GM19035 (cell line): ENCODE data around the gene NKX1-1.
"Not testable (repeated sequence)": the region's sequence is repeated elsewhere in the genome, so short reads cannot be mapped to it uniquely, and the experiment has no call there.

Experiments used
- ATAC-seq: cut with Tn5 transposase; IDR thresholded peaks from one replicate; pipeline ENCODE4 v1.9.1; 2021; ENCODE audit not compliant: unreplicated experiment

The NKX1-1 gene

GRCh38 chr4:1375051-1375721 lies 31.1 kb downstream of the NKX1-1 start:
- ATAC-seq = no peak

DNA sequence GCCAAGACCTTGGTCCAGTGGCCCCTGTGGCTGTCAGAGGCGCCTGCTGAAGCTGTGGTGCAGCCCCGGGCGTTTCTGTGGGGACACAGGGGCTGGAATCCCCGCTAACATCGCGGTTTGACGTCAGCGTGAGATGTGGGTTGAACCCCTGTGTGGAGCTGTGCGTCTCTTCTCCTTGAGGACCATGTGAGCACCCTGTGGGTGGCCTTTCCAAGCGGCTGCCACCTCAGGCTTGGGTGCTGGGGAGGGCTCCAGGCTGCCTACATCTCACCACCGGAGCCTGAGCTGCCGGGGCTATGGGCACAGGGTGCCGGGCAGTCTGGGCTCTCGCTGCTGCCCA lies 31.6 kb downstream of the NKX1-1 start:
- no peak for ATAC-seq

DNA sequence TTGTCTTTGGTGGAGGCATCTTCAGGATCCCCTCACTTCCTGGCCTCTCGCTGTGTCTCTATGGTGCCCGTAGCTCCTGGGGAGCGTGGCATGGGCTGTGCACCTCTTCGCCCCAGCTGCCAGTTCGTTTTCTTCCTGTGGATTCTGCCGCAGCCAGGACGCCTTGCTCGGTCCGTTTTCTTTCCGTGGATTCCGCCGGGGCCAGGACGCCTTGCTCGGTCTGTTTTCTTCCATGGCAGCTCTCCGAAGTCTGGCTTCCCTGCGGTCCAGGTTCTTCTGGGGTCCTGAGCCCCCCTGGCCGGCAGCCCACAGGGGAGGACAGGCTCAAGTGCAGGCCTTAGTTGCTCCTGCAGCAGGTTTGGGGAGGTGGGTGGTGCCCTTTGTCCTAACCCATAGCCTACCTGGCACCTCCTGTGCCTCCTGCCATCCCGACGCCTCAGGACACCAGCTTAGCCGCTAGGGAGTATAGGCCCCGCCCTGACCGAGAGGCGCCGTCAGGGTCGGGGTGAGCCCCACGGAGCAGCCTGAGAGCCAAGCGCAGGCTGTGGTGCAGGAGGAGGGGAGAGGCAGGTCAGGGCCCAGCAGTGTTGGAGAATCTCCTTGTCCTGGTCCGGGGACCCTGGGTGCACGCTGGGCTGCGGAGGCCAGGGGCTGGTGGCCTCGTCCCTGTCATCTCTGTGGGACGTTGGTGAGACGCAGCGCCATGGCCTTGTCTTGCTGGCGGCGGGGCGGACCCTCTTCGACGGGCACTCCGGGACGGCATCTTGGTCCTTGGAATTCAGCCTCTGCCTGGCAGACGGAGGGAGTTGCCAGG lies 32.1 kb downstream of the NKX1-1 start:
- no peak for ATAC-seq

GRCh38 chr4:1372576-1372975 lies 33.7 kb downstream of the NKX1-1 start:
- not testable (repeated sequence) for ATAC-seq

GRCh38 chr4:1371176-1372165 lies 34.8 kb downstream of the NKX1-1 start:
- no peak for ATAC-seq

DNA sequence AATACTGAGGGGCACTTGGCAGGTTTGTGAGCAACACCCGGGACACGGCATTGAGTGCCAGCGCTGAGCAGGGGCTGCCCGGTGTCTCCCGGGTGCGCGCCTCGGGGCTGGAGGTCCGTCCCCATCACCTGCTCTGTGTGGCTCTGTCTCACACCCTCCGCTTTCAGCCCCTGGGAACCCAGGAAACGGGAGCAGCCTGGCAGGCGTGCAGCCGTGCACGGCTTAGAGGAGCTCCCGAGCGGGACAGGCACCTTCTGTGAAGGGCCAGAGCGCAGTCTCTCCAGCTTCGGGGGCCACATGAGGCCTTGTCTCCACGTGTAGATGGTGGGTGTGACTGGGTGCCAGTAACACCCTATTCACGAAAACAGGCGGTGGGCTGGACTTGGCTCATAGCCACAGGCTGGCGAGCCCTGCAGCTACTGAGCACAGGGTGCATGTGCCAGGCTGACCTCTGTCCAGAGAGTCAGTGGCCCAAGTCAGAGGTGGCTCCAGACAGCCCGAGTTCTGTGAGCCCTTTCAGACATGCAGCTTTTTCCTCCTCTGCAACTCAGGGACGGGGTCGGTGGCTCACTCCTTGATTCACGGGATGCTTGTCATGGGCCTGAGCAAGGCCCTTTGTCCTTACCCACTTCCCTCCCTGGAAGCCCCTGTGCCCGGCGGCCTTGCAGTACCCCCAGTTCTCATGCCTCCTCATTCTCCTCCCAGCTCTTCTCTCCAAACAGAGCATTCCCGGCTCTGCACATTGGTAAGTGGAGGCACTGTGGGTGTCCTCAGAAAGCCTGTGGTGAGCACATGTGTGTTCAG lies 35.7 kb downstream of the NKX1-1 start:
- no peak for ATAC-seq

DNA sequence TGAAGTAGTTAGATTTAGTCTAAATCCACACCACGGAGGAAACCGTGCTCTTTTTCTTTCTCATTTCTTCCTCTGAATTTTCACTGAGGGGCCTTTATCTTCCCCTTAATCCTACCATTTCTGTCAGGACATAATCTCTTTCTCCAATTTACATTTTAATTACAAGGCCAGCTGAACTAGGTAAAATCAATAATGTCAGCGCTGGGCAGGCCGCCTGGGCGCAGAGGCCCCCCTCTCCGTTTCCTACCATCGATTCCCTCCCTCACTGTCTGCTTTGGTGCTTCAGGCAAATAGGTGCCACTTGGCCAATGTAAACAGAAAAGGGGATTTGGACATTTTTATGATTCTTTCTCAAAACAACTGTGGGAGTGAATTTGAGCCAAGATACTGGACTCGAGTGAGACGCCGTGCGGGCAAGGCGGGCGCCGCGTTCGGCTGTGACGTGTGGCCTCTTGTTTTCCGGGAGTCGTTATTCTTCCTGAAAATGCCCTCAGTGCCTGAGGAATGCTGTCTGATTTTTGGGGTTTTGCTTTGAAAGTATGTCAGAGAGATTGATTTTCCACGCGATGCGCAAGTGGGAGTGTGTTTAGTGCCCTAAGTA lies 36.7 kb downstream of the NKX1-1 start:
- ATAC-seq = no peak

GRCh38 chr4:1369091-1369450 lies 37.2 kb downstream of the NKX1-1 start:
- ATAC-seq = no peak

GRCh38 chr4:1368421-1369090 lies 37.7 kb downstream of the NKX1-1 start:
- ATAC-seq = no peak

GRCh38 chr4:1367936-1368289 lies 38.3 kb downstream of the NKX1-1 start:
- no peak for ATAC-seq

- no peak for ATAC-seq
These were observed 38.9 kb downstream of the NKX1-1 start for GRCh38 chr4:1367230-1367935.

GRCh38 chr4:1366371-1367229 lies 39.6 kb downstream of the NKX1-1 start:
- no peak for ATAC-seq

DNA sequence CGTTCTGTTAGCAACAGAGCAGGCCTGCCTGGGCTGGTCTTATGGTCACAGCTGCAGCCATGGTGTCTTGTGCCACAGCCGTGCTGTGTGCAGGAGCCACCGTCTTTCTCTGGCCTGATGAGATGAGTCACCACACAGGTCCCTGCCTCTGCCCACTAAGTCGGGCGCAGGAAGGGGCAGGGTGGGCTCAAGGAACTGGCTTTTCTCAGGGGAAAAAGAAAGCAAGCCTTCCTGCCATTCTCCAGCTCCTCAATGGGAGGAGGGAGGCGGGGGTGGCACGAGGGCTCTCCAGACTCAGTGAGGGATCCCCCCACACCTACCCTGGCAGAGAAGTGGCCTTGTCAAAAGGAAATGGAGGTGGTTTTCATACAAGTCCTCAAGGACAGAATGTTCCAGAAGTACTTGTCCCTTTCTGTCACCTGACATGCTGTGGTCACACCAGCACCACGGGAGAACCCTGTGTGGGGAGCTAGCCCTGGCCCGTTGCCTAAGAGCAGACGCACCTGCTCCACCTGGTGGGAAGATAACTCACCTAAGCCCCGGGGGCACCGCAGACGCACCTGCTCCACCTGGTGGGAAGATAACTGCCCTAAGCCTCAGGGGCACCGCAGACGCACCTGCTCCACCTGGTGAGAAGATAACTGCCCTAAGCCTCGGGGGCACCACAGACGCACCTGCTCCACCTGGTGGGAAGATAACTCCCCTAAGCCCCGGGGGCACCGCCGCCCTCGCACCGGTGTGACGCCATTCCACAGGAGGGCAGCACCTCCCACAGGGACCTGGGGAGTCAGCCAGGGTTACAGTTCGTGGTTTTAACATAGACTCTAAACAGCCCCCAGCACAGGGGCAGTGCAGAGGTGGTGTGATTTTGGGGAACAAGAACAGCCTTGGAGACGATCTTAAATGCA lies 40.7 kb downstream of the NKX1-1 start:
- ATAC-seq = no peak

DNA sequence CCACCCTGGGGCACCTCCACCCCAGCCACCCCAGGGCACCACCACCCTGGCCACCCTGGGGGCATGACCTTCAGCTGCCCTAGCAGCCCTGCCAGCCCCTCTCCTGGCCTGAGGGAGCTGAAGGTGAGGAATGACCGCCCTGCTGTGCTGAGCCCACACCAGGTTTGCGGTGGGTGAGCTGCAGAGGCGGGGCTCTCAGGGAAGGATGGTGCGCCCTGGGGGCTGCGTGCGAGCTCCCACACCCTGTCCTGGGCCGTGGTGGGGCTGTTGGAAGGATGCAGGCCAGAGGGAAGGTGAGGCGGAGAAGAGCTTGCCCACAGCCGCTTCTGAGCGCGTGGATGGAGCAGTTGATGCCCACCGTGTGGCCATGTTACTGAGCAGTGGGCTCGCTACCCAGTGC lies 41.5 kb downstream of the NKX1-1 start:
- ATAC-seq = no peak

DNA sequence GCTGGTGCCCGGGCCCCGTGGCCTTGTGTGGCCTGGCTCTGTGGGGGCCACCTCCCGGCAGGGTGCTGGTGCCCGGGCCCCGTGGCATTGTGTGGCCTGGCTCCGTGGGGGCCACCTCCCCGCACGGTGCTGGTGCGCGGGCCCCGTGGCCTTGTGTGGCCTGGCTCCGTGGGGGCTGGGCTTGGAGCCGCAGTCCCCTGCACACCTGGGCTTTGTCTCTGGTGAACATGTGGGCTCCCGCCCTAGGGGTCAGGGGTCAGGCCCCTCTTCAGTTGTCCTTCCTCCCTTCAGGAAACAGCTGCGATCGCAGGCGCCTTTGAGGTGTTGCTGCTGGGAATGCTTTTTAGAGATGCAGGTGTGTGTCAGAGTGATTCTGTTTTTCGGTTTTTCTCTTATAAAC lies 42.0 kb downstream of the NKX1-1 start:
- no peak for ATAC-seq

GRCh38 chr4:1363513-1363912 lies 42.7 kb downstream of the NKX1-1 start:
- no peak for ATAC-seq

DNA sequence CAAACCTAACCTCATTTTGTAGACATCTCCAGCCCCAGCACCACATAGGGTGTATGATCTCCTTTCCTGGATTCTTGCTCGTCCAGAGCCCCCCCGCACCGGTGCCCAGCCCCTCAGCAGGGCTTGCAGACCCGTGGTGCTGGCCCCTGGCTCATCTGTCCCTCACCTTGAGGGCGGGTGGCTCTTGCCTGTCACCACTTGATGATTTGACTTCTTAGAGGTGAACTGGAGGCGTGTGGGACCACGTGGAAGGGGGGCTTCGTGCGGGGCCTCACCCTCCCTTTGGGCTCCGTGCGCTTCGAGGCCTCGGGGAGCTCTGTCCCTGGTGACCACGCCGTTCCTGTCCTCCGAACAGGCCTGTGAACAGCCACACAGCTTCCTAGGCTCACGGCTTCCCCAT lies 43.7 kb downstream of the NKX1-1 start:
- no peak for ATAC-seq
